KMS-11 (cell line): ENCODE data around the gene FAM193A.

ENCODE experiments used
- H2AFZ ChIP-seq: fragments of 200-600 bp; sonication (generic); 2 replicates; pipeline ENCODE4 v1.6.1; 2016; ENCODE audit warnings: antibody characterized with exemption, mixed run types, low read depth
- H3K27ac ChIP-seq: fragments of 200-600 bp; sonication (generic); 2 replicates; pipeline ENCODE4 v1.6.1; 2016; ENCODE audit warnings: mild to moderate bottlenecking, mixed run types
- H3K27me3 ChIP-seq: fragments of 200-600 bp; sonication (generic); 2 replicates; pipeline ENCODE4 v1.6.1; 2017; ENCODE audit warnings: mild to moderate bottlenecking, low read depth, mixed run types, moderate library complexity; ENCODE audit not compliant: insufficient read depth
- H3K36me3 ChIP-seq: fragments of 200-600 bp; sonication (generic); 2 replicates; pipeline ENCODE4 v1.6.1; 2017; ENCODE audit warnings: mild to moderate bottlenecking, mixed run types; ENCODE audit not compliant: insufficient read depth
- H3K4me1 ChIP-seq: fragments of 200-600 bp; sonication (generic); 2 replicates; pipeline ENCODE4 v1.6.1; 2016; ENCODE audit warnings: mild to moderate bottlenecking, low read depth, mixed run types; ENCODE audit not compliant: poor library complexity, severe bottlenecking
- H3K4me2 ChIP-seq: fragments of 200-600 bp; sonication (generic); 2 replicates; pipeline ENCODE4 v1.7.0; 2016; ENCODE audit warnings: mild to moderate bottlenecking, mixed run types
- H3K4me3 ChIP-seq: fragments of 200-600 bp; sonication (generic); IDR thresholded peaks from 2 replicates; pipeline ENCODE4 v1.6.1; 2017; ENCODE audit warnings: low read depth, low read length, mixed read lengths; ENCODE audit not compliant: insufficient read depth
- H3K79me2 ChIP-seq: fragments of 200-600 bp; sonication (generic); 2 replicates; pipeline ENCODE4 v1.6.1; 2016; ENCODE audit warnings: low read depth, mixed run types; ENCODE audit not compliant: insufficient read depth
- H3K9ac ChIP-seq: fragments of 200-600 bp; sonication (generic); 2 replicates; pipeline ENCODE4 v1.6.1; 2016; ENCODE audit warnings: mild to moderate bottlenecking, mixed run types
- H4K20me1 ChIP-seq: fragments of 200-600 bp; sonication (generic); 2 replicates; pipeline ENCODE4 v1.6.1; 2016; ENCODE audit warnings: mild to moderate bottlenecking, mixed run types; ENCODE audit not compliant: insufficient read depth
- CTCF ChIP-seq: fragments of 200-600 bp; sonication (generic); conservative IDR thresholded peaks from 2 replicates; pipeline ENCODE4 v1.6.1; 2017; ENCODE audit warnings: low read depth, mild to moderate bottlenecking, antibody characterized with exemption, low read length, moderate library complexity, mixed read lengths

Gene FAM193A

GRCh38 chr4:2579910-2580309 is 43.5 kb downstream of the FAM193A start:
- Histone ChIP-seq H3K79me2 (peaks cover 26% of the 10 kb centered on the region), H3K27ac (no peak overlapping the region), H2AFZ (no peak overlapping the region), H3K4me3 (no peak overlapping the region), H3K36me3 (no peaks in the 10 kb centered on the region), H3K4me2 (no peak overlapping the region), H4K20me1 (no peaks in the 10 kb centered on the region), H3K4me1 (no peaks in the 10 kb centered on the region), H3K27me3 (no peaks in the 10 kb centered on the region), H3K9ac (no peak overlapping the region)
- no peak for TF ChIP-seq CTCF

GRCh38 chr4:2583092-2583491 is 46.6 kb downstream of the FAM193A start:
- no peak overlapping the region for H3K27ac ChIP-seq
- H4K20me1 ChIP-seq, result no peaks in the 10 kb centered on the region
- no peak overlapping the region for H3K4me2 ChIP-seq
- no peak overlapping the region for H3K4me3 ChIP-seq
- no peak overlapping the region for H2AFZ ChIP-seq
- no peaks in the 10 kb centered on the region for H3K4me1 ChIP-seq
- no peak overlapping the region for H3K9ac ChIP-seq
- no peaks in the 10 kb centered on the region for H3K27me3 ChIP-seq
- H3K79me2 ChIP-seq, result peaks cover 41% of the 10 kb centered on the region; the same call in 1 of the 2 replicates
- no peak for TF ChIP-seq CTCF
- H3K36me3 ChIP-seq, result no peaks in the 10 kb centered on the region

- Histone ChIP-seq H4K20me1 (no peaks in the 10 kb centered on the region), H3K4me1 (no peaks in the 10 kb centered on the region), H3K9ac (no peak overlapping the region), H3K4me2 (no peak overlapping the region), H3K4me3 (no peak overlapping the region), H3K79me2 (peaks cover 42% of the 10 kb centered on the region), H3K36me3 (no peaks in the 10 kb centered on the region), H3K27ac (no peak overlapping the region), H3K27me3 (no peaks in the 10 kb centered on the region), H2AFZ (no peak overlapping the region)
- no peak for TF ChIP-seq CTCF
Observed at GRCh38 chr4:2583517-2583916, 47.1 kb downstream of the FAM193A start.

- H3K27ac ChIP-seq, result no peak overlapping the region
- no peak overlapping the region for H3K4me3 ChIP-seq
- no peaks in the 10 kb centered on the region for H3K4me1 ChIP-seq
- H2AFZ ChIP-seq, result no peak overlapping the region
- no peak overlapping the region for H3K4me2 ChIP-seq
- no peak for TF ChIP-seq CTCF
- peaks cover 51% of the 10 kb centered on the region for H3K79me2 ChIP-seq
- no peaks in the 10 kb centered on the region for H3K36me3 ChIP-seq
- no peak overlapping the region for H3K9ac ChIP-seq
- H3K27me3 ChIP-seq, result no peaks in the 10 kb centered on the region
- no peaks in the 10 kb centered on the region for H4K20me1 ChIP-seq
Observed at GRCh38 chr4:2586502-2586901, 50.1 kb downstream of the FAM193A start.
